ENCODE data around the gene CNDP2.
"Not testable (repeated sequence)": the region's sequence is repeated elsewhere in the genome, so short reads cannot be mapped to it uniquely, and the experiment has no call there.

The CNDP2 gene

DNA sequence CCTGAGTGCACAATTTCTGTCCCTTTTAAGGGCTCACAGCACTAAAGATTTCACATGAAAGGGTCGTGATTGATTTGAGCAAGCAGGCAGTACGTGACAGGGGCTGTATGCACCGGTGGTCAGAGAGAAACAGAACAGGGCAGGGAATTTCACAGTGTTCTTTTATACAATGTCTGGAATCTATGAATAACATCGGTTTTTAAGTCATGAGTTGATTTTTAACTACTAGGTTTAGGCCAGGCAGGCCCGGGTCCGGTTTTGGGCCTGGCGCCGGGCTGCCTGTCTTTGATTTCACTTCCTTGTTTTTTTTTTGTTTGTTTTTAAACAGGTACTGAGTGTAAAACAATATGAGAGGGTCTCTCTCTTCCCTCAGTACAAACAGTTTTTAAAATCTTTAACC lies 4.6 kb downstream of the CNDP2 start:
- not testable (repeated sequence) for DNase-seq (ENCODE audit: low read depth)

DNA sequence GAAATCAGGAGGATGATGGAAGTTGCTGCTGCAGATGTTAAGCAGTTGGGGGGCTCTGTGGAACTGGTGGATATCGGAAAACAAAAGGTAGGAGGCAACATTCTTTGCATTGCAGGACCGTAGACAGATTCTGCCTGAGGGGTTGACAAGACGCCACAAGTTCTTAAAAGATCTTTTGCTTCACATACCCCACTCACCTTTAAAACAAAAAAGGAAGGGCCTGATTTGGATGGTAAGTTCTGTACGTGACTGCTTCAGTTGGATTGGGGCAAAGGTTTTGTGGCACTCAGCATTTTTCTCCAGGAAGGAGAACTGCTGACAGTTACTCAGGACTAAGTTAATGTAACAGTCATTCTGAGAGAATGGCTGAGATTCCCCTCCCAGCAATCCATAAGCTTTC lies 5.2 kb downstream of the CNDP2 start:
- DNase-seq (ENCODE audit: low read depth): no peak

DNA sequence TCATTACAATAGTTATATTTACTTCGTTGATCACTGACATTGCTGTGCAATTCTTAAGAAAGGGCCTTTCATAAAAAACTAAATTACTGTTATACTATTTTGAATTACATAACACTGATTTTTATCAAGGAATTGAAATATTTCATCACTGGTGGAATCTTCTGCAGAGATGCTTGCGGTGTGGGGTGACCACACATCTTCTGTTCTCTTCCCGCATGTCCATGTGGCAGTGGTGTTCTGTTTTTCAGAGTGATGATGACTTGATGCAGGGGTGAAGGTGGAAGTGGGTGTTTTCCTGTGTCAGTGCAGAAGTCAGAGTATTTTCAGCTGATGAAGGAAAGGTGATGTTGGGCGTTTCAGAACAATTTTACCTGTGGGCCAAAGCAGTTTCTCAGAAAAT lies 7.0 kb downstream of the CNDP2 start:
- no peak for DNase-seq (ENCODE audit: low read depth)

DNA sequence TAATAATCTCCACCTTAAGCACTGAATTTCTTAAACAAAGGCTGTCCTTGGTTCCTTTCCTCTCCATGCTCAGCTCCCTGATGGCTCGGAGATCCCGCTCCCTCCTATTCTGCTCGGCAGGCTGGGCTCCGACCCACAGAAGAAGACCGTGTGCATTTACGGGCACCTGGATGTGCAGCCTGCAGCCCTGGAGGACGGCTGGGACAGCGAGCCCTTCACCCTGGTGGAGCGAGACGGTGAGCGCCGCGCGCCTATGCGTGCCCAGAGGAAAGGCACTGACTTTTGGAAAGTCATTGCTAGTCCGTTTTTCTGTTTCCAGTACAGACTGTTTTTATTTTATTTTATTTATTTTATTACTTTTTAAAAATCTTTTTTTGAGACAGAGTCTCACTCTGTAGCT lies 9.6 kb downstream of the CNDP2 start:
- DNase-seq (ENCODE audit: low read depth): no peak

DNA sequence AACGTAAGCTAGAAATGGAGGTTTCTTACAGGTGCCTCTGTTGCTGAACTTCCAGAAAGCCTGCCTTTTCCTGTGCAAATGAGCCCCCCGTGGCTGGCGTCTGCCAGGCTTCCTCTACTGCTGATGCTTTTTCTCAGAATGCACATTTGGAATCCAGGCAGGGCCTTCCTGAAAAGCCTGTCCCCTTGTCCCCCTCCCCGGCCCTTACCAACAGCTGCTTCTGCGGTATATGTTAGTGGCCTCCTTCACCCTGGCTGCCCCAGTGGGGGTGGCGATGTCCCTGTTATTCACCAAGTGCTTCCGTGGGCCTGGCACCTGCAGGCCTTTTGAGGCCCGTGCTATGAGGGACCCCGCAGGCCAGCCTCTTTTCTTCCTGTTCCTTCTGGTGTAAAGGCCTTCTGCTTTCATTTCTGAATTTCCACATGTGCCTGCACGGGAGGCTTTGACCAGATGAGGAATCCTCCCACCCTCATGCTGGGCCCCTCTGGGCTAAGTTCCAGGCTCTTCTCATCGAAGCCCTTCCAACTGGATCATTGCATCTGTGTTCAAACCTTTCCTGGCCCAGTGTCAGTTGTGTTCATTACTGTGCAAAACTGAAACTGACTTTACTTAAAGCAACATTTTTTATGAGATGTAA lies 10.4 kb downstream of the CNDP2 start:
- no peak for DNase-seq (ENCODE audit: low read depth)

DNA sequence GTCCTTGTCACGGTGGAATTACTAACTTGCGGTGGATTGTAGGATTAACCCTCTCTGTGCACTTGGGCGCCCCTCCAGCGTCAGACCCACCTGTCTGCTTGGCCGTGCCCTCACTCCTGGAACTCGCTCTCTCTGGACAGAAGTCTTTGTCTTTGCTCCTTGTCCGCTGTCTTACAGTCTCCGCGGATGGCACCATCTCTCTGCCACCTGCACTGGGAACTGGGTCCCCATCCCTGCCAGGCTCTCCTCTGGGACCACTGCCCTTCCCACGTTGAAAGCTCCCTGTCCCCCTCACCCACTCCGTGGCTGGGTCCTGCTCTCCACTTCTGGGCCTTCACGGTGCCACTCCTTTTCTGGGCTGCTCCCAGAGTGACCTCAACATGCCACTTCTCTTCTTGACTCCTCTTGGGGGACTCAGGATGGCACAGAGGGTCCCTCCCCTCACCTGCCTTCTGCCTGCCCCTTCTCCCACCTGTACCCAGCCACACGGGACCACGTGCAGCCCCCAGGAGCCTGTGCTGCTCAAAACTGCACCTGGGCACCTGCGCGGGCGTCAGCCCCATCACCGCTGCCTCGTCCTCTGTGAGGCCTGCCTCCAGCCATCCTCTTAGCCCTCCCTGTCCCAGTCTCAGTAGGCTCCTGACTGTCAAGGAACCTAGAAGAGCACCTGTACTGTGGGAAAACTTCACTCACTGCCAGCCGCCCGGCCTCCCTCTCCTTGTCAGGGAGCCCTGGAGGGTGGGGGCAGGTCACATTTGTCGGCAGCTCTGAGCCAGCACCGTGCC lies 11.1 kb downstream of the CNDP2 start:
- DNase-seq (ENCODE audit: low read depth): no peak

DNA sequence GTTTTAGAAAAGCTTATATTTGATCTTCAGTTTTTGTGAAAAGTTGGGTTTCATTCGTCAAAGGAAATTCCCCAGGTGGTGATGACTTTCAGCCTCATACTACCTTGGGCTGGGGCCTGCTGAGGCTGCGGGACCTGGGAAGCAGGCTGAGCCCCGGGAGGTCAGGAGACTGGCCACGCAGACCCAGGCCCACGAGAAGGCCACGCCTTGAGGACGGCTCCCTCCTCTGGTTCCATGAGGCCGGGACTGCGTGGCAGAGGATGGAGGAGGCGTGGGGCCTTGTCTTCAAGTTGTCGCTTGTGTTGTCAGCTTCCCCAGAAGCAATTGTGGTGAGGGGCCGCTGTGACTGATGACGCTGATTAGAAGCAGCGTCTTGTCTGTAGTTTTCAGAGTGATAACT lies 11.8 kb downstream of the CNDP2 start:
- no peak for DNase-seq (ENCODE audit: low read depth)

DNA sequence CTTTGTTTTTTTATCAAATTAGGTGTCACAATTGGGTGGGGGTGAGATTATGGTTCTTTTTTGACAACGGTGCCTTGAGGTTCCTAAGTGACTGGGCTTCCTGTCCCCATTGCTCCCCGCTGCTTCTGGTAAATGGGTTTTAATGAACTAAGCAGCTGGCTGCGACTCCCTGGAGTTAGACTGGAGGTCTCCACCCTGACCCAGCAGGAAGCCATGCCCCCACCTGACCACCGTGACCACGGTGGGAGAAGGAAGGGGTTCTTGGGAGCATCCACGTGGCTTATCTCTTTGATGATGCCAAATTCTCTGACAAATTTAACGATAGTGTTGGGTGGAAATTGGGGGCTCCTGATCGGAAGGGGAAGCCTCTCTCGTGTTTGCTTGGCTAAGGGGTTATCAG lies 12.2 kb downstream of the CNDP2 start:
- DNase-seq (ENCODE audit: low read depth): no peak

DNA sequence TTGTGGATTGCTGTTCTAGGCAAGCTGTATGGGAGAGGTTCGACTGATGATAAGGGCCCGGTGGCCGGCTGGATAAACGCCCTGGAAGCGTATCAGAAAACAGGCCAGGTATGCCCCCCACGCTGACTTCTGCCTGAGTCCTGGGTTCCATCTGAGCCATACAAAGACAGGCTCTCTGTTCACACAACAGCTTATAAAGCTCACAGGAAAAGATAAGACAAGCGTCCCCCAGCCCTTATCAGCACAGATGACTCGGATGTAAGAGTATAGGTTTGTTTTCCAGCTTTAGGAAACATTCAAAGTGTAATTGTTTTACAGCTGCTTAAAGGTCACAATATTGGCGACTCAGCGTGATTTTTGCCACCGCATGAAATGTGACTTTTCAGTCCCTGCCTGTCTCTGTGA lies 12.7 kb downstream of the CNDP2 start:
- DNase-seq (ENCODE audit: low read depth): no peak

DNA sequence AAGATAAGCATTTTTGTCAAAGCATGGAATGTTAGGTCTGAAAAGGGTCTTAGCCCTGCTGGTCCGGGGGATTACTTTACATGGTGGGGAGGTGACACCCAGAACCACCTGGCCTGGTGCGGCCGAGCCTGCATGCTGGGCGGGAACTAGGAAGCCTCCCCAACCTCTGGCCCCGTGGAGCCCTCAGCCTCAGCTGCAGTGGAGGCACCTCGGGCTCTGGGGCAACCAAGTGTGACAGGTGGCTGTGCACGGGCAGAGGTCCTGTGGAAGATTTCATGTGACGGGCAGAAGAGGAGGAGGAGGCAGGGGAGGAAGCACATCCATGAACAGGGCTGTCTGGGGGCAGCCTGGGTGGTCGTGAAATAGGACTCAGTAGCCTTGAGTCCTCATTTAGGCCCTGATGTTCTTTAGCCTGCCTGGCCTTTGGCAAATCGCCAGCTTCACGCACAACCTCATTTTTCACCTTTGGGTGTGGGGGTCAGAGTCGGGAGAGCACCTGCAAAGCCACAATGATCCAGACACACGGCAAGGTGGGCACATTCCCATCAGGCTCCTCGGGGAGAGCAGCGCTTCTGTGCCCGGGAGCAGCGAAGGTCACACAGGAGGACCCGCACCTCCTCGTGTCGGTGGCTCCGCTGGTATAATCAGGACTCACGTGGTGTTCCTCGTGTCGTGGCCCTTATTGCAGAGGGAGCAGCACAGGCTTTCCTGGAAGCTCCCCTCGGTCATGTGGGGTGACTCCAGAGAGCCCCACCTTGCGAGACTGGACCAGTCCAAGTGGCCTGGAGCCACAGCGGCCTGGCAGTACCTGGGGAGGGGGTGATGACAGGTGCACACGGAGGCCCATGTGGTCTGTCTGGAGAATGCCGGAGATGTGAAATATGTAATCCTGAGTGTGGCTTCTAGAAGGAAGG lies 13.9 kb downstream of the CNDP2 start:
- no peak for DNase-seq (ENCODE audit: low read depth)

DNA sequence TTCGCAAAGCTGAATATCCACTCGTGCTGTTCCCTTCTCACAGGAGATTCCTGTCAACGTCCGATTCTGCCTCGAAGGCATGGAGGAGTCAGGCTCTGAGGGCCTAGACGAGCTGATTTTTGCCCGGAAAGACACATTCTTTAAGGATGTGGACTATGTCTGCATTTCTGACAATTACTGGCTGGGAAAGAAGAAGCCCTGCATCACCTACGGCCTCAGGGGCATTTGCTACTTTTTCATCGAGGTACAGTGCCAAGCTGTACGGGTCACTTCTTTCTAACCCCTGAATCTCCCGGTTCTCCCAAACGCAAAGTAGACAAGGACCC lies 14.6 kb downstream of the CNDP2 start:
- DNase-seq (ENCODE audit: low read depth): no peak

DNA sequence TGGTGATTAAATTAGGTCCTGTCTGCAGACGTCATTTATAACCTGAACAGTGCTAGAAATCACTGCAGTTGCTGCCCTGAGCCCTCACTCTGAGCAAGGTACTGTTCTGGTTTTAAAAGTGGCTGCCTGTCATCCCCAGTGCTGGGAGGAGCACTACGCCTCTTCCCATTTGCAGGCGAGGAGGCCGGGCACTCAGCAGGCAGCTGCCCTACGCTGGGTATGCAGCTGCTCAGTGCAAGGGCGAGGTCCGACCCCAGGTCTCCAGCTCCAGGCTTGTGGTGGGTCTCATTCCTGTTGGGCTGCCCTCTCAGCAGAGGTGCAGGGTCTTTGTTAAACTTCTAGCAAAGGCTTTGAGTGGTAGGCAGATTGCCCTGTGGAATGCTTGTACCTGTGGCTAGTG lies 15.7 kb downstream of the CNDP2 start:
- no peak for DNase-seq (ENCODE audit: low read depth)

DNA sequence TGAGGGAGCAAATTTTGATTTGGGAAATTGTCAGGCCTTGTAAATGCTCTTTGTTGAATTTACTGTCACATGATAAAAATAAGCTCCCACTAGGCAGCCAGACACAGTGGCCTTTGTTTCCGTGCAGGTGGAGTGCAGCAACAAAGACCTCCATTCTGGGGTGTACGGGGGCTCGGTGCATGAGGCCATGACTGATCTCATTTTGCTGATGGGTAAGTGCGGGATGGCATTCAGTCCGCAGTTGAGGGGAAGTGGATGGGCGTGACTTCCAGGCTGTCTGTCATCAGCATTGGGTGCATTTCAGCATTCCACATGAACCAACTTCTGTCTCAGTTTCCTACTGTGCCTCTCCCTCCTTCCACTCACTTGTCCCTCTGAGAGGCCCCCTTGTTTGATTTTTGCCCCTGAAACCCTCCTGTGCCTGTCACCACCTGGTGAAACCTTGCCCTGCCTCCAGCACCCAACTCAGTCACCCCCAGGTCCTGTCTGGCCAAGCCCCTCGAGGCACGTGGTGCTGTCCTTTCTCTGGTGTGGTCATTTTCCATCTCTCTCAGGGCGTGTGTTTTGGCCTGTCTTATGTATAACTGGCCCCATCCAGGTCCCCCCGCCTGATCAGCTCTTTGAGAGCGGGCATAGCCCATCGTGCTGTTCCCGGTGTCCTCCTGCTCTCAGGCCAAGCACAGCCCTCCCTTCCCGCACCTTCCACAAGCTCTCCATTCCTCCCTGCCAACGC lies 16.3 kb downstream of the CNDP2 start:
- DNase-seq (ENCODE audit: low read depth): no peak

DNA sequence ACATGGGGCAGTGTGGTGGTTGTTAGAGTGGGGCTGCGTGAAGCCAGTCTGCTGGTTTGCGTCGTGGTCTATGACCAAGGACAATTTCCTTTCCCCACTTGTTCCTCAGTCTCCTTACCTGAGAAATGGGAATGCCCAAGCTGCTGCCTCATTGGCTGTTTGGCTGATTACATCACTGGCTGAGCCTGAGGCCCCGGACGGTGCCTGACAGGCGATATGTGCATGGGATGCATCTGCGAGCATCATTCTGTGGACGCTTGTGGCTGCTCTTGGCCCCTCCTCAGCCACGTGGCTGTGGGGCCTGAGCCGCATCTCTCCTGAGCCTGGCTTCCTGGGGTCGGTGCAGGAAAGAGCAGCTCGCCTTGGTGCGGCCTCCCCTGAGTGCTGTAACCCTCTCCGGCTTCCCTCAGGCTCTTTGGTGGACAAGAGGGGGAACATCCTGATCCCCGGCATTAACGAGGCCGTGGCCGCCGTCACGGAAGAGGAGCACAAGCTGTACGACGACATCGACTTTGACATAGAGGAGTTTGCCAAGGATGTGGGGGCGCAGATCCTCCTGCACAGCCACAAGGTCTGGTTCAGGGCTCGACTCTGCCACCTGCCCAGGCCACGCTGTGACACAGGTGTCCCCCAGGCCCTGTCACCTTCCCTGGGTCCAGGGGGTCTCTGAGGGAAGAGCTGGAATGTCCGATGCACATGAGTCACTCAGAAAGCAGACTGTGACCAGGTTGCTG lies 17.2 kb downstream of the CNDP2 start:
- no peak for DNase-seq (ENCODE audit: low read depth)

DNA sequence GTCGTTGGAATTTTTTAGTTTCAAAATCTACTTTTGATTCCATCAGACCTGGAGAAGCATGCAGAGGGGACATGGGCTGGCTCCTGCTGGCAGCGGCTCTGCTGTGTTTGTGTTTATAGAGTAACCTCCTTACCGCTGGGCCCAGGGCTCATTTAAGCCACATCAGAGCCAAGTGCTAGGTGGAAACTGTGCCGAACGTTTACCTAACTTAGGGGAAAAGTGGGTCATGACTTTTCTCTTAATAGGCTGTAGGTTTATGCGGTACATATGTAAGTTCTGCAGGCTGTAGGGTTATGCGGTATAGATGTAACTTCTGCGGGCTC lies 17.7 kb downstream of the CNDP2 start:
- no peak for DNase-seq (ENCODE audit: low read depth)

DNA sequence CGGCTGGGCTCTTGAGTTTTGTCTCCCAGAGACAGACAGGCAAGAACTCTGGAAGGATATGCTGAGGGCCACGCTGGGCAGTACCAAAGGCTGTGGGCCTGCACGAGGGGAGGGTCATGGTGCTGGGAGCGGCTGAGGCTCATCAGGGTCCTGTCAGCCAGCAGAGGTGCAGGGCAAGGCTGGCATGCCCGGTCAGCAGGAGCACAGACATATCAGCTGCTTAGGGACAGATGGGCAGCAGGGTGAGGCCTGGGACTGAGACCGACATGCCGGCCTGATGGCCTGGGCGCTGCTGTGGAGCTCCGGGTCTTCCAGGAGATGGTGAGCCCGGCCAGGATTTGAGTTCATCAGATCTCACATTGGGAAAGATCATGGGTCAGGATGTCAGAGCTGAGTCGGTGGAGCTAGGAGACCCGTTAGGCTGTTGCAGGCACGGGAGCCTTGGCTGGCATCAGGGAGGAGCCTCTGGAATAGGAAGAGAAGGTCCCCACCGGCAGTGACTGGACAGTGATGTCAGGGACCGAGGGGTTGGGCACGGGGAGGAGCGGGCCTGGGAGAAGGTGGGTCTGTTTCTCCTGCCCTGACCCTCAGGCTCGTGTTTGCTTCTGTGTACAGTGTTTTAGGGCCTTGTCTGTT lies 18.8 kb downstream of the CNDP2 start:
- no peak for DNase-seq (ENCODE audit: low read depth)

DNA sequence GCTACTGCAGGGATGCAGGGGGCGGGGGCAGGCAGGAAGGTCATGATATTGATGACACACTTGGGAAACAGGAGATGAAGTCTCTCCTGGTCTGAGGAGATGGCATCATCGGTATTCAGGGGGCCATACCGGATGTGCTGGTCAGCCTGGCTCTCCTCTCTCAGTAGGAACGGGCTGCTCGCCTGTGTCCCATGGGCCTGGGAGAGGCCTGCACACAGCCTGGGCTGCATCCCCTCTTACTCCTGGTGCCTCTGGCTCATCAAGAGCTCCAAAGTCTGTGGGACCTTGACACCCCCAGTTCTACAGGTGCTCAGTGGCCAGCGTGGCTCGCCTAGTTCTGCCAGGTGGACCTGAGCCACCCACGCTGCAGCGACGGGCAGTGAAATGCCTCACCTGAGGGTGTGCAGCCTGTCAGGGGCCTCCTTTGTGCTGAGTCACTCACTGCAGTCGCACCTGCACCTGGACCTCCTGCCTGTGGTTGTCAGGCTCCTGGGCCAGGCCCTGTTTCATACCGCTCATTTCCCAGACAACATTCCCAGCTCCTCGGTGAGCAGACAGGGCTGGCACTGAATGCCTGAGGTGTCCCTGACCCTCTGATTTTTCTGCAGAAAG lies 19.6 kb downstream of the CNDP2 start:
- DNase-seq (ENCODE audit: low read depth): no peak

DNA sequence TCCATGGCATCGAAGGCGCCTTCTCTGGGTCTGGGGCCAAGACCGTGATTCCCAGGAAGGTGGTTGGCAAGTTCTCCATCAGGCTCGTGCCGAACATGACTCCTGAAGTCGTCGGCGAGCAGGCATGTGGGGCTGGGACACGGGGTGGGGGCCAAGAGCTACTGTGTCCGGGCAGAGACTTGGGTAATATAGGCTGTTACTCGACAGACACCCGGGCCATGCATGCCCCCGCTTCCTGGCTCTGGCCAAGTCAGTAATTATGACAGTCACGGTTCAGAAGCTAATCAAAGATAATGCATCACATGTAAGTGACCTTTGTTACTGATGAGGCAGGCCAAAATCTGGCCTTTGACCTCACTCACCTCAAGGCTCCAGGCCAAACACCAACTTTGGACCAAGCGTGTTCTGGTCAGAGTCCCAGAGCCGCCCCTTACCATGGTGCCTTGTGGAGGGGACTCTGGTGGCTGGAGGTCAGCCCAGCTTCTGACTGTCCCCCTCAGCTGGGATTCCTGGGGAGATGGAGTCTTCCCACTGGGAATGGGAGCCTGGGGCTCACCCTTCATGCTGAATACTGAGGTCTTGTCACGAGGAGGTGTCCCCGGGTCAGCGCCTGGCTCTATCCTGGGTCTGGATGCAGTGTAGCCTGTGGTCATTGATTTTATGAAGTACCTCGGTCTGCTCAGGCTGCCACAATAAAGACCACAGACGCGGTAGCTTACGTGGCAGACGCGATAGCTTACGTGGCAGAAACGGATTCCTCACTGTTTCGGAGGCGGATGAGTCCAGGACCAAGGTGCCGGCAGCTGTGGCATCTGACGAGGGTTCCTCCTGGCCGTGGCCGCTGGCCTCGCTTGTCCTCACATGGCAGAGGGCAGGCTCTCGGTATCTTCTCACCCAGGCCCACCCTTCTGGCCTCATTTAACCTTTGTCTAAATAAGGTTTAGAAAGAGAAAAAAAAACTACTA lies 20.4 kb downstream of the CNDP2 start:
- no peak for DNase-seq (ENCODE audit: low read depth)

DNA sequence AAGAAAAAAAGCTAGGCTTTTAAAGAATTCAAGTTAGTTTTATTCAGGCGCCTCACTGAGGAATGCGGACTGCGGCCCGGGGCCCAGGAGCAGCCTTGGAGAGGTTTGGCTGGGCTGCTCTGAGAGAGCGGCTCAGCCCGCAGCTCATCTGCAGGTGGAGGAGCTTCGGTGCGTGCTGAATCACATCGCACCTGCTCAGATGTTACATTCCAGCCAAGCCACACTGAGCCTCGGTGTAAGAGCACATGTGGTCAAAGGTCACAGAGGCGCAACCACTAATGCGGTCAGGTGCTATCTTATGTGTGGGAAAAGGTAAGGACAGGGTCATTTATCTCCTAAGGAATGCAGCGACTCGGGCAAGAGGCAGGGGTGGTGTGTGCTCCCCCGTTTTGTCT lies 21.1 kb downstream of the CNDP2 start:
- no peak for DNase-seq (ENCODE audit: low read depth)
